VCaP (cell line): ENCODE results near the gene CHGA.

Experiments used
- H3K27ac ChIP-seq: fragments of 450-650 bp; 2 replicates; pipeline ENCODE4 v1.5.1; 2017
- TF ChIP-seq, protein P1 (sequence below): fragments of 450-650 bp; conservative IDR thresholded peaks from 2 replicates; pipeline ENCODE4 v1.5.1; 2017; ENCODE audit warnings: mild to moderate bottlenecking, moderate library complexity

CHGA gene

GRCh38 chr14:92927349-92928257 is 4.7 kb downstream of the CHGA start:
- H3K27ac ChIP-seq, result no peak overlapping the region
- TF ChIP-seq, protein P1, sequence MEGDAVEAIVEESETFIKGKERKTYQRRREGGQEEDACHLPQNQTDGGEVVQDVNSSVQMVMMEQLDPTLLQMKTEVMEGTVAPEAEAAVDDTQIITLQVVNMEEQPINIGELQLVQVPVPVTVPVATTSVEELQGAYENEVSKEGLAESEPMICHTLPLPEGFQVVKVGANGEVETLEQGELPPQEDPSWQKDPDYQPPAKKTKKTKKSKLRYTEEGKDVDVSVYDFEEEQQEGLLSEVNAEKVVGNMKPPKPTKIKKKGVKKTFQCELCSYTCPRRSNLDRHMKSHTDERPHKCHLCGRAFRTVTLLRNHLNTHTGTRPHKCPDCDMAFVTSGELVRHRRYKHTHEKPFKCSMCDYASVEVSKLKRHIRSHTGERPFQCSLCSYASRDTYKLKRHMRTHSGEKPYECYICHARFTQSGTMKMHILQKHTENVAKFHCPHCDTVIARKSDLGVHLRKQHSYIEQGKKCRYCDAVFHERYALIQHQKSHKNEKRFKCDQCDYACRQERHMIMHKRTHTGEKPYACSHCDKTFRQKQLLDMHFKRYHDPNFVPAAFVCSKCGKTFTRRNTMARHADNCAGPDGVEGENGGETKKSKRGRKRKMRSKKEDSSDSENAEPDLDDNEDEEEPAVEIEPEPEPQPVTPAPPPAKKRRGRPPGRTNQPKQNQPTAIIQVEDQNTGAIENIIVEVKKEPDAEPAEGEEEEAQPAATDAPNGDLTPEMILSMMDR, result no peak

- TF ChIP-seq, protein P1, result no peak
- H3K27ac ChIP-seq, result no peak overlapping the region
These were observed 5.3 kb downstream of the CHGA start for GRCh38 chr14:92928258-92928629.

DNA sequence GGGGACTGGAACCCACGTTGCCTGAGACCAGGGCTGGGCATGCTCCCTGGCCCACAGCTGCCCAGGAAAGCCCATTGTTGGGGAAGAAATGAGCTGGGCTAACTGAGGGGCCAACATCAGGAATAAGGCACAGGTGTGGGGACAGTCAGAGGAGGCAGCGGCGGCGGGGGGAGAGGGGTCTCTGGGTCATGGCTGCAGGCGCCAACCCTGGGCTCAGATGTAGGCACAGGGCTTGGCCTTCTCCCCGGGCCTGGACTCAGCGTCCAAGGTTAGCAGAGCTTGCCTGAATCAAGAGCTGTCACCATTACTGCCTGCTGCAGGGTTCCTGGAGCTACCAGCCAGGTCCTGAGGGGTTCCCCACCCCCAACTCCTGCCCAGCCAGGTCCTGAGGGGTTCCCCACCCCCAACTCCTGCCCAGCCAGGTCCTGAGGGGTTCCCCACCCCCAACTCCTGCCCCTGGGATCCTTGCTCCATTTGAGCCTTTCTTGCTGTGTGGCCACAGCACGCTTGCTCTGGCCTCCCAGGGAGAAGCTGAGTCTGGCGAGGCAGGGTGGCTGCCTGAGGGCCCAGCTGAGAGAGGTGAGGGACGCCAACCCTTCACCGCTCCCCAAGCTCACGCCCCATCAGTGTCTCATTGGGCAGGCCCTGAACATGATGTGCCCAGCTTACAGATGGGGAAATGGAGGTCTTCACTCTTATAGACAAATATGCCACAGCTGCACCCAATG is 6.2 kb downstream of the CHGA start:
- TF ChIP-seq, protein P1, result no peak
- H3K27ac ChIP-seq, result no peak overlapping the region

GRCh38 chr14:92929689-92930608 is 7.0 kb downstream of the CHGA start:
- no peak overlapping the region for H3K27ac ChIP-seq
- TF ChIP-seq, protein P1, result no peak

DNA sequence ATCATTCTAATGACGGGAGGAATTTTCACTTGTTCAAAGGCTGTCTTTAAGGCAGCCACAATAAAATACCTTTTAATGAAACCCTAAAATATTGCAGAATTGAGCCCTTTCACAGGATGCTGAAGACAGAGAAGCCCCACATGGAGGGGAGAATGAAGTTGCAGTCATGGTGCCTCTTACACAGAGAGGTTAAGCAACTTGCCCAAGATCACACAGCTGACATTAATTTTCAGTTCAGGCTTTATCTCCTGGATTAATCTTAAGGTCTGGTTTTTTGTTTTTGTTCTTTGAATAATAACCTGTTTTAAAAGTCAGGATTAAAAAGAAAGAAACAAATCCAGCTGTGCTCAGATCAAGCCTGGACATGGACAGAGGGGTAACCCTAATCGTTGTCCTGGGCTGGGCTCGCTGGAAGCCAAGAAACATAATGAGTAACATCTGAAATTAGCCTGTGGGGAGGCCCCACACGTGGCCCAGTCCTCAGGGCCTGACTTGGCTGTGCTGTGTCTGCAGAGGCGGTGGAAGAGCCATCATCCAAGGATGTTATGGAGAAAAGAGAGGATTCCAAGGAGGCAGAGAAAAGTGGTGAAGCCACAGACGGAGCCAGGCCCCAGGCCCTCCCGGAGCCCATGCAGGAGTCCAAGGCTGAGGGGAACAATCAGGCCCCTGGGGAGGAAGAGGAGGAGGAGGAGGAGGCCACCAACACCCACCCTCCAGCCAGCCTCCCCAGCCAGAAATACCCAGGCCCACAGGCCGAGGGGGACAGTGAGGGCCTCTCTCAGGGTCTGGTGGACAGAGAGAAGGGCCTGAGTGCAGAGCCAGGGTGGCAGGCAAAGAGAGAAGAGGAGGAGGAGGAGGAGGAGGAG is 8.0 kb downstream of the CHGA start:
- H3K27ac ChIP-seq, result no peak overlapping the region
- TF ChIP-seq, protein P1, result no peak

- H3K27ac ChIP-seq, result no peak overlapping the region
These were observed 8.9 kb downstream of the CHGA start for GRCh38 chr14:92931681-92932447.

More at GRCh38 chr14:92931681-92932447, 8.9 kb downstream of the CHGA start:
- TF ChIP-seq, protein P1, result no peak
